GM21737 (cell line): ENCODE measurements around the gene CAPN2.

Source experiments
- ATAC-seq: cut with Tn5 transposase; IDR thresholded peaks from one replicate; pipeline ENCODE4 v1.9.1; 2021; ENCODE audit warnings: mild to moderate bottlenecking, moderate library complexity; ENCODE audit not compliant: unreplicated experiment

The CAPN2 gene

DNA sequence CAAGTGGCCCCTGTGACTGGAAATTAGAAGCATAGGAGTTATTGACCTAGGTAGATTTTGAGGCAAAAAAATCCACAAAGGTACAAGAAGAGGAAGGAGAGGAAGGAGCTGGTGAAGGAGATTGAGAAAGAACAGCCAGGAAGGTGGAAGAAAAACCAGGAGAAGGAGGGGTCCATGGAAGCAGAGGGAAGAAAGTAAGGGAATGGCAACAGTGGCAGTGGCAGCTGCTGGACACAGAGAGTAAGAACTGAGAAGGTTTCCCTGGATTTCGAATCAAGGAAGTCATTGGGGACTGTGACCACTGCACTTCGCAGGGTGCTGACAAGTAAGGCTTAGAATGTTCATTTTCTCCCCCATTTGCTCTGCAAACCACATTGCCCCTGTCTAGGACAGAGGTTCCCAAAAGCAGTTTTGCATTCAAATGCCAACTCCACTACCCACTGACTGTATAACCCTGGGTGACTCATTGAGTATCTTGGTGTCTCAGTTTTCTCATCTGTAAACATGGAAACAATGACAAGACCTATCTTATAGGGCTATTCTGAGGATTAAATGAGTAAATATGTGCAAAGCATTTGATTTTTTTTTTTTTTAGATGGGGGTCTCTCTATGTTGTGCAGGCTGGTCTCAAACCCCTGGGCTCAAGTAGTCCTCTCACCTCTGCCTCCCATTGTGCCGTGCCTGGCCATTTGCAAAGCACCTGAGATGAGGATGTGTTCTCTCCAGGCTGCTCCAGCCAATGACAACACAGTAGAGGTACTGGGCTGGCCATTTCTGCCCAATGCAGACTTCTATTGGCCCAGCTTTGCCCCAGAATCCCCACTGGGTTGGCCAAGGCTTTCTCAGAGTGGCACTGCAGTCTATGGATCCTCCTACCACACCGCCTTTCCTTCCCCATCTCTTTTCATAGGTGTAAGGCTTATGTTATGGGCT, 9.3 kb upstream of the CAPN2 start:
- ATAC-seq: no peak

DNA sequence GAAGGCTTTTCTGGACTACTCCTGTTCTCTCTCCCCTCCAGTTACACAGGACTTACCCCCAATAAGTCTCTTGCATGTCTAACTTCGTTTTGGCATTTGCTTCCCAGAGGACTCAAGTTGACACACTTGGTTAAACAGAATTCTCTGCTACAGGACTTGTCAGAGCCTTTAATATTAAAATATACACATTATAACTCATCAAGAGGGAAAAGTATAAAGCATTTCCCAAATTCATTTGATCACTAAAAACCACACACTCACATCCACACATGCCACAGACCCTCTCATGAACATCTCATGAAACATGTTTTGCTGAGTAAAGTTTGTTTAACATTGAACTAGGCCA, 8.7 kb upstream of the CAPN2 start:
- no peak for ATAC-seq

DNA sequence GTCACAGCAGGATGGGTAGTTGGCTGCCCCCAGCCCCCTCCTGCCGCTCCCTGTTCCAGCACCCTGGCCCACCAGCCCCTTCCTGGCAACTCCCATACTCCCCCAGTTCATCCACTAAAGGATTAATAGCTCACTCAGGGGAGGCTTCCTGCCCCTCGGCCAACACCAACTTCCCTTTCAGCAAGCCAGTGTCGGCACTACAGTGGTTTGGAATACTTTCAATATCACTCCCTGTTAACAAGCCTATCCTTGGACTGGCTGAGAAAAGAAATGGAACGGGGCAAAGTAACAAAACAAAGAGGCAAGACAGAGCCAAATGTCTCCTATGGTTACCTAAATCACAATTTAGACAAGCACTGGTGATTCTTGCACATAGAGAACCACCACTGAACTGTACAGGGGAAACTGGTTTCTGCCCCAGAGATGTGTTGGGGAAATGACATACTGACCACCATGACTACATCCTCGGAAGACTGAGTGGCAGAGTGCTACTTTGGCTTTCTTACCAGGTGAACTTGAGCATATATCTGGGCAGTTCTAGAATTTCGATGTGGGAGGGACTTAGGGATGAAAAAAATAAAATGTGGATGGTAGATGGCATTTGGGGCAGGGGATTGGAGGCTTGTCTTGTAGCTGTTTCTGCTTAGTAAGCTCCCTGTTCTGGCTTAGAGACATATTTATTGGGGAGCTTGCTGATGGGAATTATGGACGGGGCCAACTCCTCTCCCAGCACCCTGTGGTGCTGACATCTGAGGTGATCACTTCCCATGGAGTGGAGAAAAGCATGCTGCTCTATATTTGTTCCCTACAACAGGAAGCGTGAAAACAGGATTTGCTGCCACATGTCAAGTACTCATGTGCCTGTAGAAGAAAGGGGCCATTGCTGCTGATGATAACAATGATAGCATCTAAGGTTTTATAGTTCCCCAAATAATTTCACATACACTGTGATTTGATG, 7.1 kb upstream of the CAPN2 start:
- no peak for ATAC-seq

DNA sequence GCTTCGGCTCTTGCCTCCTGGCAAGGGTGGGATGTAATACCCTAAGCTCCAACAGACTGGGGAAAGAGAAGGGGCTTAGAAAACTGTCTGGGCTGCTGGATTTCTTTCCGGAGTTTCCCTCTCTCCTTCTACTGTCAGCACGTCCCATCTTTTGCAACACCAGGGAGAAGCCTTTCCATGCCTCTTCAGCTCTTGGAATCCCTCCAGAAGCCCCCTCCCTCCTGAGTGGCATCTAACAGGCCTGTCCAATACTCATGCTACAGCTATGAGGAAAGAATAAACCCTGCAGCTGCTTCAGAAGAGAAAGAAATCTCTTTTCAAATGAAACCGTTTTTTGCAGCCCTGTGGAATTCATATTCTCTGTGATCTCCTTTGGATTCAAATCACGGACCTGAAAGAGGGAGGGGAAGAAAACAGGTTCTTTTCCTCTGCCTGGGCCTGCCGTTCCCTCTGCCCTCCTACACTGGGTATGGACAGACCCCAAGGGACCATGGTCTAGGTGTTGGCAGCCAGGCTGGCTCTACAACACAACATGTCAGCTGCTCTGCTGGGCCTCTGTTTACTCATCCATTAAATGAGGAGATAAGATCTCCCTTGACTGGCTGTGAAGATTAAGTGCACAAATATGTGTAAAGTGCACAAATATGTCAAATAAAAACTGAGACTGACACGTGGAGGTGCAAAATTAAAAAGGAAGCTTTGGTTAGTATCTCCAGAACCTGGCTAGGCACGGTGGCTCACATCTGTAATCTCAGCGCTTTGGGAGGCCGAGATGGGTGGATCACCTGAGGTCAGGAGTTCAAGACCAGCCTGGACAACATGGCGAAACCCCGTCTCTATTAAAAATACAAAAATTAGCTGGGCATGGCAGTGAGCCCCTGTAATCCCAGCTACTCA, 6.0 kb upstream of the CAPN2 start:
- no peak for ATAC-seq

DNA sequence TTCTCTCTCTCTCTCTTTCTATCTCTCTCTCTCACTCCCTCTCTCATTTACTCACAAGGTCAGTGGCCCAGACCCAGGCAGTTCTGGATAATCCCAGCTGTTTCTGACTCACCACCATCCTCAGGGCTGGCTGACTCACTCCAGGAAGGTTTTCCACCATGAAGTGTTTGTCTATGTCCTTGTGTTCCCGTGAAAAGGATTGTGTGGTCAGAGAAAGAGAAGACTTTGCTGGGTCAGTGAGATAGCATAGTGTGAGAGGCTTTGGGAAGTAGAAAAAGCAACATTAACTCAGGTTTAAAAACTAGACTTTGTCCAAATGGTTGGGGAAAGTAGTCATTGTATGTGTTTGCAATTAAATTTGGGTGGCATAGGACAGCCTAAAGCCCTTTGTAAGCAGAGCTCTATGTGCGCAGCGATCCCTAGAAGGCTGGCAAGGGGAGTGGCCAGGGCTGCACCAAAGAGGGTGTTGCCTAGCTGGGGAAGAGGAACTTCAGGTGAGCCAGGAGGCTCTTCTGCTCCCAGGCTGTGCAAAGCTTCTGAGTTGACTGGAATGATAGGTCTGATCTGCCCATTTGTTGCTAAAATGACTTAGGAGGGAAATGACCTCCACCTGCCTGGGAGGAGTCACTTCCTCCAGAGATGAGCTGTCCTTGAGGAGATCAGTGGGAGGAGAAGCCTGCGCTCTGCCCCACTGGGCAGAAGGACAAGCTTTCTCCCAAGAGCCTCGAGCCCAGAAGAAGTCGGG, 4.9 kb upstream of the CAPN2 start:
- no peak for ATAC-seq

DNA sequence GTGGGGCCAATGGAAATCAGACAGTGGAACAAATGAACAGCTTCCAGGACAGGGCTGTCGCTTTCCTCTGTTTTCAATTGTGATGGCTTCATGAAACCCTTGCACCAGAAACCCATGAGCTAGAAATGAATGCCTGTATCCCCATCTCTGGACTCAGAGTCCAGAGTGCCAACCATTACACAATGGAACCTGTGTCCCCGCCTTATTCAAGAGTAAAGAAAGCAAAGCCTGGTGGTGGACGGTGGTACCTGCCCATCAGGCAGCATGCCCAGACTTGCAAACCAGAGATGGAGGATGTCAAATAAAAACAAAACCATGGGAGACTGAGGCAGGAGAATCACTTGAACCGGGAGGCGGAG, 4.4 kb upstream of the CAPN2 start:
- no peak for ATAC-seq

DNA sequence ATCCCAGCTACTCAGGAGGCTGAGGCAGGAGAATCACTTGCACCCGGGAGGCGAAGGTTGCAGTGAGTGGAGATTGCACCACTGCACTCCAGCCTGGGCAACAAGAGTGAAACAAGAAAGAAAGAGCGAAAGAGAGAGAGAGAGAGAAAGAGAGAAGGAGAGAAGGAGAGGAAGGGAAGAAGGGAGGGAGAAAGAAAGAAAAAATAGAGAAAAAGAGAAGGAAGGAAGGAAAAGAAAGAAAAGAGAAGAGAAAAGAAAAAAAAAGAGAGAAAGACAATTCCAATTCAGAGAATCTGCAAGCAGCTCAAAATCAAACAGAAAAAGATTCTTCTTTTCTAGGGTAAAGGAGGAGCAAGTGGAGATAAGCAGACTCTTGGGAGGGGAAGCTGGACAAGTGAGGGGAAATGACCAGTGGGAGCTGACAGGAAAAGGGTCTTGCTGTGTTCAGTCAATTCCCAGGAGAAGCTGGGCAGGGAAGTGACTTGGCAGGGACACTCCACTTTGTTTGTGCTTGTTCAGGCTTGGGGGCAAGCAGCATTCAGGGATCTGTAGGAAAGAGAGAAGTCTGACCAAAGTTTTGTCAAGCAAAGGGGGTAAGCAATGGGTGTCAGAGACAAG, 3.6 kb upstream of the CAPN2 start:
- ATAC-seq: no peak

DNA sequence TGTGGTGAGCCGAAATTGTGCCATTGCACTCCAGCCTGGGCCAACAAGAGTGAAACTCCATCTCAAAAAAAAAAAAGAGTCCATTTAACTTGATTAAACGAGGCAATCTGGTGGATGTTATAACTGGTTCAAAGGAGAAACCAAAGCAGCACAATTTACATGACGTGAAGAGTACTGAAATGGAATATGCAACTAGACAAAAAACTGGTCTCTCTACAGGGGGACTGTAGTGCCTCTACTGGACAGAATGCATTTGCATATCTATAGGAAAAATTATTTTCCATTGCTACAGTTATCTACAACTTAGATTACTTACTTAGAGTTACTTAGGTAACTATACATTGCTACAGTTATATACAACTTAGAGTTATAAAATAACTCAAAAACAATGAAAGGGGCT, 2.7 kb upstream of the CAPN2 start:
- ATAC-seq: no peak

DNA sequence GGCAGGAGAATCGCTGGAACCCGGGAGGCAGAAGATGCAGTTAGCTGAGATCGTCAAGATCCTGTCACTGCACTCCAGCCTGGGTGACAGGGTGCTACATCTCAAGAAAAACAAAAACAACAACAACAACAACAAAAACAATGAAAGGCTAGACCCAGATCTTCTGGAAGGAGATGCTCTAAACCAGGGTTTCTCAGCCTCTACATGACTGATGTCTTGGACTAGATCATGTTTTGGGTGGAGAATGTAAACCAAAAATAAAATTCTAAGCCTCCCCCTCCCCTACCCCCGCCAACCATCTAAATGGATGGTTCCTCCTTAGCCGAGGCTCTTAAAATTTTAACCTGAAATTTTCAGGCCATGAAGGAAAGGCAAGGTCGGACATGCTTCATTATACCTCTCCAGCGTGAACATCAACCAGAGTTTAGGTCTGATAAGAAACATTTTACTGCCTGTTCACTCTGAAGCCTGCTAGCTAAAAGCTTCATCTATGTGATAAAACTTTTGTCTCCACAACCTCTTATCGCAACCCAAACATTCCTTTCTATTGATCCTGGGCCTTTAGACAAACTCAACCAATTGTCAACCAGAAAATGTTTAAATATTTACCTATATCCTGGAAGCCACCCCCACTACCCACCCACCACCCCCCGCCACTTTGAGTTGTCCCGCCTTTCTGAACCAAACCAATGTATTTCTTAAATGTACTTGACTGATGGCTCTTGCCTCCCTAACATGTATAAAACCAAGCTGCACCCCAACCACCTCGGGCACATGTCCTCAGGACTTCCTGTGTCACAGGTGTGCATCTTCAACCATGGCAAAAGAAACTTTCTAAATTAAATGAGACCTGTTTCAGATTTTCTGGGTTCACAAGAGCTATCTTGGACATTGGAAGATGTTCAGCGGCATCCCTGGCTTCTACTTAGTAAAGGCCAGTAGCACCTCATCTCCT, 1.9 kb upstream of the CAPN2 start:
- no peak for ATAC-seq

DNA sequence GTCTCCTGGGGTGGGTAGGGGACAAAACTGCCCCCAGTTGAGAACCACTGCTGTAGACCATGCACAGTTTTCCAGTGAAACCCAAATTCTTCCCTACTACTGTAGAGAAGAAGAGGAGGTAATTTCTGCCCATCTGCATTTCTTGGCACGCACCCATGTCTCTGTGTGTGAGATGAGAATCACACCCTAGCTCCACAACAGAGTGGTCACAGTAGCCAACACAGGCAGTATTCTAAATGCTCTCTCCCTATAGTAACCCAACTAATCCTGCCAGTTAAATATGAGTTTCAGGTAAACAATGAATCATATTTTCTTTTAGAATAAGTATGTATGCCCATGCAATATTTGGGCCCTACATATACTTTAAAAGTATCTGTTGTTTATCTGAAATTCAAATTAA, 1.2 kb upstream of the CAPN2 start:
- ATAC-seq: no peak

DNA sequence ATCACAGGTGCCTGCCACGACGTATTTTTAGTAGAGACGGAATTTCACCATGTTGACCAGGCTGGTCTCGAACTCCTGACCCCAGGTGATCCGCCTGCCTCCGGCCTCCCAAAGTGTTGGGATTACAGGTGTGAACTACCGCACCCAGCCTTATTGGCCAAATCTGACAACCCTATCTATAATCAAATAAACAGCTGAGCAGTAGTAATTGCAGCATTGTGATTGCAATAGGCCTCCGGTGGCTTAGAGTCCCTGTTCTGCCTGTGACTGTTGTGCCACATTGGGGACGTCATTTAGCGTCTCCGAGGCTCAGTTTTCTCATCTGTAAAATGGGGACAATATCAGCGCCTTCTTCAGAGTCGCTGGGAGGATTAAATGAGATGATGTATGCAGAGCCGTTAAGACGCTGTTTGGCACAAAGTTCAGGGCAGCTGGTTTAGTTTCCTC, 569 bp upstream of the CAPN2 start:
- no peak for ATAC-seq

DNA sequence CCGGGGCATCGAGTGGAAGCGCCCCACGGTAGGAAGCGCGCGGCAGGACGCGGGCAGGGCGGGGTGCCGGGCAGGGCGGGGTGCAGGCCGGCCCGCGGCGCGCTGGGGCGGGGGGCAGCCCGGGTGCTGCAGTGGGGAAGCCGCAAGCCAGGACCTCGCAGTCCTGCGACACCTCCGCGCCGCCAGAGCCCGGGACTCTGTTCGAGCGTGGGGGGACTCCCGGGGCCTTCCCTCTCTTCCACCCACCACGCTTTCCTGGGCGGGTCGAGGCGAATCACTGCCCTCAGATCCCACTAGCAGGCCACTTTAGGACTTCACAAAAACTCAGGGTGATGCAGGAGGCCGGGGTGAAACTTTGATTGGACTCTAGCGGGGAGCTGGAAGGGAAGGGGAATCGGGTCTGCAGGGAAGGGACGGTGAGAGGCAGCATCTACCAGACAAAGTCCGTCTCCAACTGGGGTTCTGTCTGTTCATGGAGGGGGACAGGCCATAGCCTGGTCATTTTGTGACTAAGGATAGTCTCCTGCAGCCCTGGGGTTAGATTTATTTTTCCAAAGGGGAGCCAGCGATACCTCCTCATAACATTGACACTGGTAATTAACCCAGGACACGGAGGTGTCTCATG, 623 bp downstream of the CAPN2 start:
- ATAC-seq: peak; percentile 25

DNA sequence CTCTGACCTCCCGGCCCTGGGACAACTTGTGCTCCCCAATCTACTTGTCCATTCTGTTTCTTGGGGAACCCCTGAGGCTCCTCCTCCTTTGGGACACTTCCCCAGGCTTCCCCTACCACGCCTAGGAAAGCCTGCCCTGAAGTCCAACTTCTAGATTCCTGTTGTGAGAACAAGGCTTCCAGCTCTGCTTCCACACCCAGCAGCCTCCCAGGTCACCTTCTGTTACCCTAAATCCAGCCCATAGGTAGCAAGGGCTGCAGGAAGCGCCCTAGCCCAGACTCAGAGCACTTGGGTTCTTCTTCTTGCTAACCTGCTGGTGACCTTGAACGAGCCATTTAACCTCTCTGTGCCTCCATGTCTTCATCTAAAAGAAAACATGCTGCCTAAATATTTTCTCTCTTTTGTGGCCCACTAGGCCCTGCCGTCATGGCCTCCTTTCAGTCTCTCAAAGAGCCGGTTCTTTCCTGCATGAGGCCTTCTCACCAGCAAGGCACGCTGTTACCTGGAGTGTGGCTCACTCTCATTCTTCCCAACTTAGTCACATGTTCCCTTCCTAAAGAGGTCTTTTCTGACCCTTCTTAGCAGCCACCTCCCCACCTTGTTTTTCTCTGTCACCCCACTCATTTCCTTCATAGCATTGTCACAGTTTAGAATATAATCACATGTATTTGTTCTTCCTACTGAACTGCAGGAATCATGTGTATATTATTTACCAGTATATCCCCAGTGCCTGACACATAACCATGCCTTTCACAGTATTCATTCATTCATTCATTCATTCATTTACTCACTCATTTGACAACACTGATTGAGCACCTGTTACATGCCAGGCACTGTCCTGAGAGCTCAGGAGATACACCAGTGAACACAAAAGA, 1.4 kb downstream of the CAPN2 start:
- ATAC-seq: no peak

DNA sequence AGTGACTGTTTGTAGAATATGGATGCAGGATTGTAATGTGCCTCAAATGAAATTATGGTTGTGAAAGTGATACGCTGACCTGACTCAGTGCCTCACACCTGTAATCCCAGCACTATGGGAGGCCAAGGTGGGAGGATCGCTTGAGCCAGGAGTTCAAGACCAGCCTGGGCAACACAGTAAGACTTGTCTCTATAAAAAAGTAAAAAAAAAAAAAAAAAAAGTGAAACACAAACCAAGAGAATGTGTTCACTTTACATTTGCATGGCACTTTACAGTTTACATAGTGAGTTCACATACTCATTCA, 2.0 kb downstream of the CAPN2 start:
- no peak for ATAC-seq

DNA sequence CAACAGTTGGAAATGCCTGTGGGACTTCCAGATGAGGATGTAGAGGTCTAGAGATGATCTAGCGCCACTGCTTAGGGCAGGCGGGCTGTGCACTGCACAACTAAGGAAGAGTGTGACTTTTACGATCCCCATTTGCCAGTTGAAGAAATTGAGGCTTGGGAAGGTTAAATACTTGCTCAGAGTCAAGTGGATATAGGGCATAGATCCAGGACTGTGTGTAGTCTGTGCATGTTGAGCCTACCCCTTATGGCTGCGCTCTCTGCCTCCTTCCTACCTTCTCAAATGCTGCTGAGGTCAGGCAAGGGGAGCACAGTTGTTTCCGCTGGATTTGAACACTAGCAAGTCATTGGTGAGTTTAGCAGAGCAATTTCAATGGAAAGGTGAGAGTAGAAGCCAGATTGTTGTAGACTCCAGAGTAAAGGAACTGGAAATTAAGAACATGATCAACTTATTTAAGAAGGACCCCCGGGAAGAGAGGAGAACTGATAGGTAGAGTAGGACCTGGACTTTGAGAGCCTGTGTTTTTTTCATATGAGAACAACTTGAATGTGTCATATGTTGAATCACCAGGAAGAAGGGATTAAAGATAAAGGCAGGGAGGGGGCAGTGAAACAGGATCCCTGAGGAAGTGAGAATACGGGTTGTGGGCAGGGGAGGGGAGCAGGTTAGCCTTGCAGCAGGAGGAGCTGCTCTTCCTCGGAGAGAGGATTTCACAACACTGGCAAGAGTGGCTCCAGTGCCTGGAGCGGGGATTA, 2.7 kb downstream of the CAPN2 start:
- no peak for ATAC-seq

DNA sequence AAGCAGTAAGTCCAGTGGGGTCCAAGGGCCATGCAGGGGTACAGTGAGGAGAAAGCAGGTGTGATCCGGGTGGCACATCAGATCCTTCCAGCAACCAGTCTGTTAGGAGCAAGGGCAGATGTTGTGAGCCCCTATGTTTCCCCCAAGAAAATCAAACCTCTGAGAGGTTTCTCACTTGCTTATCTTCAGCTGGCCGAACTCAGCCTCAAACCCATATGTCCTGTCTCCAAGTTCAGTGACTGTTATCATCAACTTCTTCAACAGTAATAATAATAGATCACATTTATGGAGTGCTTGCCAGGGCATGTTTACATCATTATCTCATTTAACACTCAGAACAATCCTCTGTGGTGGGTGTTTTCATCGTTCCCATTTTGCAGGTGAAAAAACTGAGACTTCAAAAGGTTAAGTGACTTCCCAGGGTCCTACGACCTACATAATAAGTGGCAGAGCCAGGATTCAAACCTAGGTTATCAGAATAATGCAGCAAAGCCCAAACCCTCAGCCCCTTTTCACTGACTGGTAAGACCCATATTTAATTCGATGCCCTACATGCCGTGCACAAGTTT, 3.3 kb downstream of the CAPN2 start:
- ATAC-seq: no peak
